ENCODE measurements around the gene CPLX3.

CPLX3 gene

DNA sequence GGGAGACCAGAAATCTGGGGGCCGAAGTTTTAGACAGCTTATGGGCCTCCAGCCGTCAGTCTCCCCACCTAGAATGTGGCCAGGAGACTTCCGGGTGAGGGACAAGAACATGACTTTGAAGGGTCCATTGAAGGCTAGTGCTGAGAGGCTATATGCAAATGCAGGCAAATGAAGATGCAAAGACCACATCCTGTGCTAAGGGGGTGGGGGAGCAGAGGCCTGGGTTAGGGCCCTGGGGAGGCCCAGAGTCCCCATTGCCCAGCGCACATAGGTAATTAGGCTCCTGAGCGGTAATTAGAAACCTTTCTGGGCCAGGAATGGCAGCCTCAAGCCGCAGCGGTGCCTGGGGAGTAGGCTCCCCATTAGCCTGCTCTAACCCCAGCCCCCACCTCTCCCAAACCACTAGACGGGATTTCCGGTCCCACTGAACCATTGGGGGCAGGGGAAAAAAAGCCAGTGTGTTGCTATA lies 37.7 kb upstream of the CPLX3 start:
- peak; percentile 62 for DNase-seq

DNA sequence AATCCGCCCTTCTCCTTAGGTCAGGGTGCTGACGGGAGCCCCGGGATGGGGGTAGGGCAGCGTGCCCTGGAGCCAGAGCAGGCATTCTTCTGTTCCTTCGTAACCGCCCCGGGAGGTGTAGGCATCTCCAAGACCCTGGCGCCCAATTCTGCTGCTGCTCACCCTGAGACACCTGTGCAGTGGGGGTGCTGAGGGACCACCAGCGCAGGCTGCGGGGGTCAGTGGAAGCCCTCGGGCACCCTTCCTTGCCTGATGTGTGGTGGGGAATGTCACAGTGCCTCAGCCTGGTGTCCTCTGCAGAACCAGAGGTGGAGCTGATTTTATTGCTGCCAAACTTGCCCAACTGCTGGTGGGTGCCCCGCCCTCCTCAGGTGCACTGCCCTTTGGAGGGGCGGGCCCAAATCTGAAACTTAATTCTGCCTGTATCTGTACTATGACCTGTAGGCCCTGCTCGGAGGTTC lies 37.2 kb upstream of the CPLX3 start:
- DNase-seq = no peak

DNA sequence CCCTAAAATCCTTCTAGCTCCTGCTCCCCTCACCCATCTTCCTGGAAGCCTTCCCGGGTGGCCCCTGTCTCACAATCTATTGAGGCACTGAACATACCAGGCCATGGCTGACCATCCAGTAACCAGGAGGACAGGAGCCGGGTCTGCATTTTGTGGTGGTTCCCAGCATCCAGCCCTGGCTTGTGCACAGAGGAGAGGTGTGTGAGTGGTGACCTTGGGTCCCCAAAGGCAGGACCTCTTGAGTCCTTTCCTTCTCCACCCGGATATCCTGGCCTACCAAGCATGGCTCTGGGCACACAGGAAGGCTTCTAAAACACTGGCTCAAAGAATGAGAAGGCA lies 36.7 kb upstream of the CPLX3 start:
- no peak for DNase-seq

DNA sequence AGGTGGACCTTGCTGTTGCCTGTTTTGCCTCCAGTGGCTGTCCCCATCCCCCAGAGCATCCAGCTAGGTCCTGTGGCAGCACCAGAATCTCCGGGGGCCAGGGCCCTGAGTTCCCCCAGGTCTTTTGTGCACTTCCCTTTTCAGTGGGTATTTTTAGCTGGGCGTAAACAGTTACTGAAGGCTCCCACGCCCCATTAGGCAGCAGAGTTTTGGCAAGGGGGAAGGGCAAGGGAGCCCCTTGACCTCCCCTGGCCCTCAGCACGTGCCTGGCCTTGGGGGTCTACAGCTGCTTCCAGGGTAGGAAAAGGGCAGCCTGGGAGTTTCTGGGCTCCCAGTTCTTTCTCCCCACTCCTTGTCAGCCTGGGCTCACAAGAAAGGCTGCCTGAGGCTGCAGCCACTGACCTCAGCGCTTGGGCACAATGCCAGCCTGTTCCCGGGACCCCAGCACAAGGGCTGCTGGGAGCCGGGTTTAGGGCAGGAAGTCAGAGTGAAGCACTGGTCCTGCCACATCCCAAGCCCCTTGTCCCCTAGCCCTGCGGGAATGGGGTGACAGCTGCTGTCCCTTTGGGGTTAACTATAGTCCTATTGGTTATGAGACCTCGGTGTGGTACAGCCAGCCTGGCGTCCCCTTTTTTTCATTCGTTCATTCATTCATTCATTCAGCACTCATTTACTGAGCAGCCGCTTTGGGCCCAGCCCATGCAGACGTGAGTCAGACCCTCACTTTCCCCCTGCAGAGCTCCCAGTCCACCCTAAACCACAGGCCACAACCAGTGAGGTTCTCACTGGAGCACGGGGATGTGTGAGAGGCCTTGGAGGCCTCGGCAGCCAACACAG lies 36.1 kb upstream of the CPLX3 start:
- DNase-seq = peak; percentile 93

DNA sequence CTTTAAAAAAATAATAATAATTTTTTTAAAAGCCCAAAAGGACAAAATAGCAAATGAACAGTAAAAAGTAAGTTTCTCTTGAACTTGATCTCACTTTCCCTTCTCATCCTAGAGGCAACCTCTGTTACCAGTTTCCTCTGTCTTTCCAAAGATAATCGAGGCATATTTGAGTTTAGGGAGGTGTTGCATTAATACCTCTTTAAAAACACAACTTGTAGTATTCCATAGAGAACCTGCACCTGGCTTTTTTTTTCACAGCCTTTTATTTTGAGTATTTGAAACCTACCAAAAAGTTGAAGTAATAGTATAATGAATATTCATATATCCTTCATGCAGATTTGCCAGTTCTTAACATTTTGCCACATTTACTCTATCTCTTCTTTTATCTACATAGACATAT lies 35.4 kb upstream of the CPLX3 start:
- no peak for DNase-seq

DNA sequence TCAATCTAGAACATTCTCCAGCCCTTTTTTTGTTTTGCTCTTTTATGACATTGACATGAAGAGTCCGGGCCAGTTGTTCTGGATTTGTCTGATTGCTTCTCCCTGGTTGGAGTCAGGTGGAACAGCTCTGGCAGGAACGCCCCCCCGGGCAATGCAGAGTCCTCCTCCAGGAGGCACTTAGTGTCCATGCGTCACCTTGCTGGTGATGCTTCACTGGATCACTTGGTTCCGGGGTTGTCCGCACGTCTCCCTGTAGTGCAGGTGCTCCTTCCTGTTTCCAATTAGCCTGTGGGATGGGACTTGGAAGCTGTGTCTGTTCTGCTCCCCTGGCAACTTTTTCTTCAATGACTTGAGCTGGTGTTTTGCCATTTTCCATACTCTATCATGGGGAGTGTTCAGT lies 34.8 kb upstream of the CPLX3 start:
- DNase-seq = no peak

DNA sequence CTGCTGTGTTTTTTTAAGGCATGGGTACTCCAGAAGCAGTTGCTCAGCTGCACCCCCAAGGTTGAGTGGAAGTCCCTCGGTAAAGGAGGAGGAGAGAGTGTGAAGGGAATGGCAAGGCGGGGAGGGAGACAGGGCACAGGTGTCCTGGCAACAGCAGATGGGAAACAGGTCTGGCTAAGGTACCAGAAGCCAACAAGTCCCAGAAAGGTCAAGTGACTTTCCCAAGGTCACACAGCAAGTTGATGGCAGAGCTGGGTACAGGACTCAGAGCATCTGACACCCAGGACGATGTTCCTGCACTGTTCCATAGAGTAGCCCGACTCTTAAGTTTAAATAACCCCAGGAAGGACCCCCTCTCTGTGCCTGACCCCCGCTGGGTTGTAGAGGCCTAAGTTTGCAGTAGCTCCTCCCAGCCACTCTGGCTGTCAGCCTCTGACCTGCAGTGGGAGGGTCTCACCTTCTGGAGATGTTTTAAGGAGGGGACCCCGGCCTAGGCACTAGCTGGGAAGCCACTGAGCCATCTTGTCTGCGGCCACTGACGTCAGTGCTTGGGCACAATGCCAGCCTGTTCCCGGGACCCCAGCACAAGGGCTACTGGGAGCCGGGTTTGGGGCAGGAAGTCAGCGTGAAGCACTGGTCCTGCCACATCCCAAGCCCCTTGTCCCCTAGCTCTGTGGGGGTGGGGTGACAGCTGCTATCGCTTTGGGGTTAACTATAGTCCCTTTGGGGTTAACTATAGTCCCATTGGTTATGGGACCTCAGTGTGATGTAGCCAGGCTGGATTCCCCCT lies 34.0 kb upstream of the CPLX3 start:
- no peak for DNase-seq

DNA sequence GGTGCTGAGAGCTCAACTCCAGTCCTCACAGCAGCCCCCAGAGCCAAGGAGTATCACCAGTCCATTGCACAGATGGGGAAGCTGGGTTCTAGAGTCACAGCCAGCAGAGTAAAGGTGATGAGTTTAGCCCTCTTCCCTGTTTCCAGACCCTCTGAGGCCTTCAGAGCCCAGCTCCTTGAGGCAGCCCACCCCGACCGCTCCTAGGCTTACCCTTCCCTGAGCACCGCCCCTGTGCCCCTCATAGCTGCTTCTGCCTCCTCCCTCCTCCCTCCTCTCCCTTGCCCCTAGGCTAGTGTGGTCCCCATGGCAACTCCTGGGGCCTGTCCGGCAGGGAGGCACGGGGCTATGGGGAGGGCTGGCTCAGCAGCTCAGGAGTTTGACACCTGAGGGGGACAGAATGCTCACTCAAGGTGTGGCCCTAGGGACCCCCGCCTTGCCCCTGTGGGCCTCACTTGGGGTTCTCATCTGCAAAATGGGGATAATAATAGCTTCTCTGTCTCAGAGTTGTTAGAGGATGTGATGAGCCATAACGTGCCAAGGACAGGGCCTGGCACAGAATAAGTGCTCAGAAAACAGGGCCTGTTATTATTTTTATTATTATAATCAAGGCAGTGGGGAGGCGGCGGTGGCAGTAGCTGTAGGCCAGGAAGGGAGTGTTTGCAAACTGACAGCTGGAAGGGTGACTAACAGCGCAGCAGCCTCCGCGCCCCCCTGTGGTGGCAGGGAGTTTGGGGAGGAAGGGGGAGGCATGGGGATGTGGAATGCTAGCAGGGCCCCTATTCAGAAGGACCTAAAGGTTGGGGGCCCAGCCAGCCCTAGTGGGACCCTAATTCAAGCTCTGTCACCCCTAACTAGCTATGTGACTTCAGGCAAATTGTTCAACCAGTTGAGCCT lies 33.0 kb upstream of the CPLX3 start:
- peak; percentile 34 for DNase-seq

DNA sequence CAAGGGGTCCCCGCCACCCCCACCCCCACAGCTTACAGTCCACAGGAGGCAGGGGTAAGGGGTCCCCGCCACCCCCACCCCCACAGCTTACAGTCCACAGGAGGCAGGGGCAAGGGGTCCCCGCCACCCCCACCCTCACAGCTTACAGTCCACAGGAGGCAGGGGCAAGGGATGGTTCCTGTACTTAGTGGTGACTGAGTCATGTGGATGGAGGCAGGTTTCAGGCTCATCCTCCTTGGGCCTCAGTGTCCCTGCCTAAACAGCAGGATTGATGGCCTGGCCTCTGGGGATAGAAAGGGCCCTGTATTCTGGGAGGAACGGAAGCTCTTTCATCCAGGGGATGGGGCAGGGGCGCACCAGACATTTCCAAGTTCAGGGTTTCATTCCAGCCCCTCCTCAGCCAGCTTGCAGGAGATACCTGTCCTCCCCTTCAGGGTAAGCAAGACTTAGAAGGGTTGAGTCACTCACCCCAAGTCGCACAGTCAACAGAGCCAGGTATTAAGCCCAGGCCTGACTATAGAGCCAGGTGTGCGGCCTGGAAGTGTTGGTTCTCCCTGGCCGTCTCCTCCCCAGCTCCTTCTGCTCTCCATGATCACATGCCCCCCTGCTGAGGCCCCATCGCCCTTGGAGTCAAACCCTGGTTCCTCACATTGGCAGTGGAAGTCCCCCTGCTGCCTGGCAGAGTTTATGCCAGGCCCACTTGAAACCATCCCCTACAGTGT lies 32.0 kb upstream of the CPLX3 start:
- DNase-seq = no peak

DNA sequence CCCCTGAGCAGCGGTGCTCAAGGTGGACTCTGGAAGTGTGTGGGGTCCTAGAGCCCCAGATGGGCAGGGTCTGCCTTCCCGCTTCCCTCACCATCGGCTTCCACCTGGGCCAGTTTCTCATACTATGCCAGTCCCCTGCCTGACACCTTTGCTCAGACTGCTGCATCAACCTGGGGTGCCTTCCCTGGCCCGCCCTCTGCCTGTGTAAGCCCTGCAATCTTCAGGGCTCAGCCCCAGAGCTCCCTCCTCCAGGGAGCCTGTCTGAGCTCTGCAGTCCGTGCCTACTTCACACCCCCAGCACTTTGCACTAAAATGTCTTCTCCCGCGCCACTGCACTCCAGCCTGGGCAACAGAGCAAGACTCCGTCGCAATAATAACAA lies 31.5 kb upstream of the CPLX3 start:
- no peak for DNase-seq

DNA sequence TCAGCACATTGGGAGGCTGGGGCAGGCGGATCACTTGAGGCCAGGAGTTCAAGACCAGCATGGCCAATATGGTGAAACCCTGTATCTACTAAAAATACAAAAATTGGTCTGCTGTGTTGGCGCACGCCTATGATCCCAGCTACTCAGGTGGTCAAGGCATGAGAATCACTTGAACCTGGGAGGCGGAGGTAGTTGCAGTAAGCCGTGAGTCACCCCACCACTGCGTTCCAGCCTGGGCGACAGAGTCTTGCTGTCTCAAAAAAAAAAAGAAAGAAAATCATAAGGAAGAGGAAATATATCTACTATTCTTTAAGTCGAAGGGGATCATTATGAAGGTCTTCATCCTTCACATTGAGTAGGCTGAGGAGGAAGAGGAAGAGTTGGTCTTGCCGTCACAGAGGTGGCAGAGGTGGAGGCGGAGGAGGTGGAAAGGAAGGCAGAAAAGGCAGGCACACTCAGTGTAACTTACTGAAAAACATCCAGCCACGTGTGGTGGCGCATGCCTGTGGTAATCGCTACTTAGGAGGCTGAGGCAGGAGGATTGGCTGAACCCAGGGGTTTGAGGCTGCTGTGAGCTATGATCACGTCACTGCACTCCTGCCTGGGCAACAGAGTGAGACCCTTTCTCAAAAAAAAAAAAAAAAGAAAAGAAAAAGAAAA lies 30.3 kb upstream of the CPLX3 start:
- no peak for DNase-seq

DNA sequence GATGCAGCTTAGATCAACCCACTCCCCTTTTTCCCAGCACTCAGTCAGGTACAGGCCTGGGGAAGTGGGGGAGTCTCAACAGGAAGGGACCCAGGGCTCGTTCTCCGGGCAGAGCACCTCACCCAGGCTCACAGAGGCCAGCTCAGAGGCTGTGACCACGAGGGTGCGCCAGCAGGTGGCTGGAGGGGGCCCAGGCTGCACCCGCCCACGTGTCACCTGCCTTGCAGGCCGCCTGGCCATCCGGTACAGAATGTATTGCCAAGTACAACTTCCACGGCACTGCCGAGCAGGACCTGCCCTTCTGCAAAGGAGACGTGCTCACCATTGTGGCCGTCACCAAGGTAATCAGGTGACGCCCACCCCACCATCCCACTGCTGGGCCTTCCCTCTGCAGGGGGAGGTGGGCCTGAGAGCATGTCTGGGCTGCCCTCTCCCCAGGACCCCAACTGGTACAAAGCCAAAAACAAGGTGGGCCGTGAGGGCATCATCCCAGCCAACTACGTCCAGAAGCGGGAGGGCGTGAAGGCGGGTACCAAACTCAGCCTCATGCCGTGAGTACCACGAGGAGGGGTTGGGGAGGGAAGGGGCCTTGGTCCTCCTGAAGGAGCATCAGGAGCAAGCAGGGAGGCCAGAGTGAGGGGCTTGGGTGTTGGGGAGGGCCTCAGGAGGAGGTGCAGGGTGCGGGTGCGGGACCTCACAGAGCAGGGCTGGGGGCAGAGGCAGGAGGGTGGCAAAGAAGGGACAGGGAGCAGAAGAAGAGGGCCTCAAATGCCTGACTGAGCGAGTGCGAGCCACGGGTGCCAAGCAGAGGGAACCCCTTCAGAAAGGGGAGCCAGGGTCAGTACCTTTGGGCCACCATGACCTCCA lies 27.8 kb upstream of the CPLX3 start:
- DNase-seq = no peak

DNA sequence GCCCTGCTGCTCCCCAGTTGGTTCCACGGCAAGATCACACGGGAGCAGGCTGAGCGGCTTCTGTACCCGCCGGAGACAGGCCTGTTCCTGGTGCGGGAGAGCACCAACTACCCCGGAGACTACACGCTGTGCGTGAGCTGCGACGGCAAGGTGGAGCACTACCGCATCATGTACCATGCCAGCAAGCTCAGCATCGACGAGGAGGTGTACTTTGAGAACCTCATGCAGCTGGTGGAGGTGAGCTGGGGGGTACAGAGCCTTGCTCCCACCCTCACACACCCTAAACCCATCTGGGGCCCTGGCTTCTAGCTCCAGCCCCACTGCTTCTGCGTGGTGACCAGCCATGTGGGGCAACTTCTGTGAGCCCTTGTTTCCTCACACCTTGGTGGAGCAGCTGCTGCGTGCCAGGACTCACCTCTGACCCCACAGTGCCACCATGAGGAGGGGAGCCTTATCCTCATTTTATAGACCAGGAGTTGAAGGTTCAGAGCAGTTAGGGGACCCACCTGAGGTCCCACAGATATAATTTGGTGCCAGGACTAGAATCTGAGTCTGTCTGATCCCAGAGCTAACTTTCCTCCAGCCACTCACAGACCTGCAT lies 27.1 kb upstream of the CPLX3 start:
- peak; percentile 19 for DNase-seq

DNA sequence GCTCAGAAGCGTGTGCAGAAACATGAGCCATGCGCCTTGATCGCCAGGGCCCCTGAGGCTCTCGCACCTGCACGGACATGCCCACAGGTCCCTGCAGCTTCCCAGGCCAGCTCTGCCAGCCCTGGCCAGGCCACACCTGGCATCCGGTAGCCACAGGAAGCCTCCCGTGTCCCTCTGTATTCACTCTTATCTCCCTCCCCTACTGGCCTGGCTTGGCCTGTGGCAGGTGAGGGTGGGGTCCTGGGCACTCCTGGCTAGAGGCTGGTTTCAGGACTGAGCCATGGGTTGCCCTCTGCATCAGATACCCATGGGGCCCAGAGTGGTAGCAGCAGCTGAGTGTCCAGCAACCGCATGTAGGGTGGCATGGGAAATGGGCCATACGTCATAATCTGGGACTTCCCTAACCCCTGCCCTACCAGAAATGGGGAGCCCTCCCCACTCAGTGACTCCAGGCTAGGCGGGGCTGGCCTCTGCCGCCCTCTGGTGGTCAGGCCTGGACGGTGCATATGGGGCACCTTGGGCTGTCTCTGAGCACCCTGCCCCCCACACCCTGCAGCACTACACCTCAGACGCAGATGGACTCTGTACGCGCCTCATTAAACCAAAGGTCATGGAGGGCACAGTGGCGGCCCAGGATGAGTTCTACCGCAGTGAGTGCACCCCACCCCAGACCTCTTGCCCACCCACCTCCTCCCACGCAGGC lies 26.4 kb upstream of the CPLX3 start:
- DNase-seq = peak; percentile 79

DNA sequence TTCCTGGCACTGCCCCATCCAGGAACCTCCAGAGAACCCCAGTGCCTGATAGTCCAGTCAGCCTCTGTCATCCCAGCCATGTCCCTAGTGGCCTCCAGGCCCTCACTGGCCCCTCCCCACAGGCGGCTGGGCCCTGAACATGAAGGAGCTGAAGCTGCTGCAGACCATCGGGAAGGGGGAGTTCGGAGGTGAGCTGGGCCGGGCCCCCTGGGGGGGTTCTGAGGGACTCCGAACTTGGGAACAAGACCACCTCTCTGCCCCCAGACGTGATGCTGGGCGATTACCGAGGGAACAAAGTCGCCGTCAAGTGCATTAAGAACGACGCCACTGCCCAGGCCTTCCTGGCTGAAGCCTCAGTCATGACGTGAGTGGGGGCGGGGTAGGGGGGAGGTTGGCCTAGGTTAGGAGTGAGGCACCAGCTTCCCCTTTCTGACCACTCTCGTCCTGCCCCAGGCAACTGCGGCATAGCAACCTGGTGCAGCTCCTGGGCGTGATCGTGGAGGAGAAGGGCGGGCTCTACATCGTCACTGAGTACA lies 25.8 kb upstream of the CPLX3 start:
- peak; percentile 53 for DNase-seq

DNA sequence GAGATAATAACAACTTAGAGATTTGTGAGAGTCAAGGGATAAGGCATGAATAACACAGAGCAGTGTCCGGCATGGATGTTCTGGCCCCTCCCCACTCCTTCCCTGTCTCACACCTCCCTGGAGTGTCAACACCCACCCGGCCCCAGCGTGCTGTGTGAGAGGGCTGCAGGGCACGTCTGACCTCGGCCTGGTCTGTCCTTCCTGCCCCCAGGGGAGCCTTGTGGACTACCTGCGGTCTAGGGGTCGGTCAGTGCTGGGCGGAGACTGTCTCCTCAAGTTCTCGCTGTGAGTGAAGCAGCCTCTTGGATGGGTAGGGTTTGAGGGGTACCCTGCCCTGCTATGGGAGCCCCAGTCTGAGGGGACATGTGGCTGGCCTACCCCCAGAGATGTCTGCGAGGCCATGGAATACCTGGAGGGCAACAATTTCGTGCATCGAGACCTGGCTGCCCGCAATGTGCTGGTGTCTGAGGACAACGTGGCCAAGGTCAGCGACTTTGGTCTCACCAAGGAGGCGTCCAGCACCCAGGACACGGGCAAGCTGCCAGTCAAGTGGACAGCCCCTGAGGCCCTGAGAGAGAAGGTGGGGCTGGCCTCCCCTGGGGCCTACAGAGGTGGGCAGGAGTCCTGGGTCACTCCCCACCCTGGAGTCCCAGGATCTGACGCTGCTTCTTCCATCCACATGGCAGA lies 25.0 kb upstream of the CPLX3 start:
- no peak for DNase-seq

DNA sequence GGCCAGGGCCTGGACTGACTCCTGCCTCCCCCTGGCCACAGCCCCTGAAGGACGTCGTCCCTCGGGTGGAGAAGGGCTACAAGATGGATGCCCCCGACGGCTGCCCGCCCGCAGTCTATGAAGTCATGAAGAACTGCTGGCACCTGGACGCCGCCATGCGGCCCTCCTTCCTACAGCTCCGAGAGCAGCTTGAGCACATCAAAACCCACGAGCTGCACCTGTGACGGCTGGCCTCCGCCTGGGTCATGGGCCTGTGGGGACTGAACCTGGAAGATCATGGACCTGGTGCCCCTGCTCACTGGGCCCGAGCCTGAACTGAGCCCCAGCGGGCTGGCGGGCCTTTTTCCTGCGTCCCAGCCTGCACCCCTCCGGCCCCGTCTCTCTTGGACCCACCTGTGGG lies 24.1 kb upstream of the CPLX3 start:
- no peak for DNase-seq

DNA sequence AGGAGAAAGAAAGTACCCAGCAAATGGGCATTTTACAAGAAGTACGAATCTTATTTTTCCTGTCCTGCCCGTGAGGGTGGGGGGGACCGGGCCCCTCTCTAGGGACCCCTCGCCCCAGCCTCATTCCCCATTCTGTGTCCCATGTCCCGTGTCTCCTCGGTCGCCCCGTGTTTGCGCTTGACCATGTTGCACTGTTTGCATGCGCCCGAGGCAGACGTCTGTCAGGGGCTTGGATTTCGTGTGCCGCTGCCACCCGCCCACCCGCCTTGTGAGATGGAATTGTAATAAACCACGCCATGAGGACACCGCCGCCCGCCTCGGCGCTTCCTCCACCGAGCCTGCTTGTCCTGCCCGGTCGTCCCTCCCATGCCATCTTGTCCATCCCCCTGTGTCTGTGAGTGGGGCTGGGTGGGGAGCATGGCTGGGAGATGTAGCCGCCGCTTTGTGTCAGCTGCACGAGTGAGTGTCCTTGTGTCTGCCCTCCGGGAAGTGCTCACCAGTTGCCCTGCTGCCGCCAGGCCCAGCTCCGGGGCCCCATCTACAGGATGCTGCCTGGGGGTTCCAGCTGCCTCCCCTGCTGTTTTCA lies 23.5 kb upstream of the CPLX3 start:
- DNase-seq = no peak

DNA sequence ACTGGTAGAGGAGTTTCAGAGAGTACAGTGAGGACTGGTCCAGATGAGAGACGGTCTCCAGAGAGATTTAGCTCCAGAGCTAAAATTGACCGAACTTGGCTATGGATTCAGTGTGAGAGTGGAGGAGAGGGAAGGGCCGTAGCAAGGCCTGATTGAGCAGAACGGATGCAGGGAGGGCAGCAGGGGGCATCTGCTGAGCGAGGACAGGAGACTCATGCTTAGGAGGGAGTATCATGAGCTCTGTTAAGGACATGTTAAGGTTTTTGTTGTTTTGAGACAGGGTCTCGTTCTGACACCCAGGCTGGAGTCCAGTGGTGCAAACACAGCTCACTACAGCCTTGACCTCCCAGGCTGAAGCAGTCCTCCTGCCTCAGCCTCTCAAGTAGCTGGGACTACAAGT lies 21.5 kb upstream of the CPLX3 start:
- no peak for DNase-seq
